ENCODE measurements around the gene KIZ.
A peak's percentile ranks its signal among the peaks of the same experiment; 100 is the strongest.

The KIZ gene

GRCh38 chr20:21235484-21236445, 109.9 kb downstream of the KIZ start:
- no peak overlapping the region for H3K4me3 ChIP-seq (ENCODE audit: low read depth, low read length)
- TF ChIP-seq, protein P1, sequence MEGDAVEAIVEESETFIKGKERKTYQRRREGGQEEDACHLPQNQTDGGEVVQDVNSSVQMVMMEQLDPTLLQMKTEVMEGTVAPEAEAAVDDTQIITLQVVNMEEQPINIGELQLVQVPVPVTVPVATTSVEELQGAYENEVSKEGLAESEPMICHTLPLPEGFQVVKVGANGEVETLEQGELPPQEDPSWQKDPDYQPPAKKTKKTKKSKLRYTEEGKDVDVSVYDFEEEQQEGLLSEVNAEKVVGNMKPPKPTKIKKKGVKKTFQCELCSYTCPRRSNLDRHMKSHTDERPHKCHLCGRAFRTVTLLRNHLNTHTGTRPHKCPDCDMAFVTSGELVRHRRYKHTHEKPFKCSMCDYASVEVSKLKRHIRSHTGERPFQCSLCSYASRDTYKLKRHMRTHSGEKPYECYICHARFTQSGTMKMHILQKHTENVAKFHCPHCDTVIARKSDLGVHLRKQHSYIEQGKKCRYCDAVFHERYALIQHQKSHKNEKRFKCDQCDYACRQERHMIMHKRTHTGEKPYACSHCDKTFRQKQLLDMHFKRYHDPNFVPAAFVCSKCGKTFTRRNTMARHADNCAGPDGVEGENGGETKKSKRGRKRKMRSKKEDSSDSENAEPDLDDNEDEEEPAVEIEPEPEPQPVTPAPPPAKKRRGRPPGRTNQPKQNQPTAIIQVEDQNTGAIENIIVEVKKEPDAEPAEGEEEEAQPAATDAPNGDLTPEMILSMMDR (IDR thresholded peaks at IDR 0.05; ENCODE audit: low read depth, low read length), result peak; percentile 85

DNA sequence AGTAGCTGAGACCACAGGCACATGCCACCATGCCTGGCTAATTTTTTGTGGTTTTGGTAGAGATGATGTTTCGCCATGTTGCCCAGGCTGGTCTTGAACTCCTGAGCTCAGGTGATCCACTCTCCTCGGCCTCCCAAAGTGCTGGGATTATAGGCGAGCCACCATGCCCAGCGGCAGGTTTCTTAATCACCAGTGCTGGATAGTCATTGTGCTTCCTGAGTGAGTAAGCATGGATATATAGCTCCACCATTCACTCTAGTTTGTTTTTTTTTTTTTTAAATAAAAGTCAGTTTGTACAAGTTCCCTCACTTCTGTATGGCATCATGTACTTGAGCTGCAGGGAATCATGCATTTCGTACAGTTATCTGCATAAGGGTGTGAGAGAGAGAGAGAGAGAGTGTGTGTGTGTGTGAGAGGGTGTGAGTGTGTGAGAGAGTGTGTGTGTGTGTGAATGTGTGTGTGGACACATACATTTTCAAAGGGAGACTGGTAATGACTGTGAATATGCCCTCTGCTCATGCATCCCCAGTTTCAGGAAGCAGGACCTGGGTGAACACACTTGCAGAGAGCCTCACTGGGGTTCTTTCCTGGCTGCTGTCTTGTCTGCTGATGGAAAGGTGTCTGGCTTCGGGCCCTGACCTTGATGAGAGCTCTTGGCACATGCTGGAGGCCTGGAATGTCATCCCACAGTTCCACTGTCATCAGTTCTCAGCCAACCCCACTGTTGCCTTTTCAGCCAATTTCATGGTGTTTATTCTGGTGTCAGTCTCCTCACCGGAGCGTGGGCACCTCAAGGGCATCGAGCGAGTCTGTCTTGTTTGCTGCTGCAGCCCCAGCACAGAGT, 112.3 kb downstream of the KIZ start:
- no peak overlapping the region for H3K4me3 ChIP-seq (ENCODE audit: low read depth, low read length)
- TF ChIP-seq, protein P1 (IDR thresholded peaks at IDR 0.05; ENCODE audit: low read depth, low read length), result no peak

- TF ChIP-seq, protein P1 (IDR thresholded peaks at IDR 0.05; ENCODE audit: low read depth, low read length), result no peak
- no peak overlapping the region for H3K4me3 ChIP-seq (ENCODE audit: low read depth, low read length)
Measured at GRCh38 chr20:21238818-21239536, 113.1 kb downstream of the KIZ start.

DNA sequence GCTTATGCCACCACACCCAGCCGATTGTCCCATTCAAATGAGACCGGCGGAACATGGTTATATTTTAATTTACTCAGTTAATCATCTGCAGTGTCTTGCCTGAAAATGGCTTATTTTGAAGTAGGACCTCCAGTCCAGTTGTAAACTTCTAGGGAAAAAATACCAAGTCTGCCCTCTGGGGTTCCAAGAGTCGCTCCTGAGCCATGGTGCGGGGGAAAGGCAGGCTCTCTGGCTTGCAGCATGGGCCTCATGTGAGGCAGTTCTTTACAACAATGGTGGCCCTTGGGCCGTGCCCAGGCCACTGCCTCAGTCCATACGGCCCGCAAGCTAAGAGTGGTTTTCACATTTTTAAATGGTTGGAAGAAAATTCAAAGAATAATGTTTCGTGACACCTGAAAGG, 114.5 kb downstream of the KIZ start:
- TF ChIP-seq, protein P1 (IDR thresholded peaks at IDR 0.05; ENCODE audit: low read depth, low read length), result no peak
- H3K4me3 ChIP-seq (ENCODE audit: low read depth, low read length), result no peak overlapping the region

- no peak overlapping the region for H3K4me3 ChIP-seq (ENCODE audit: low read depth, low read length)
- TF ChIP-seq, protein P1 (IDR thresholded peaks at IDR 0.05; ENCODE audit: low read depth, low read length), result no peak
Measured at GRCh38 chr20:21241406-21241805, 115.5 kb downstream of the KIZ start.

DNA sequence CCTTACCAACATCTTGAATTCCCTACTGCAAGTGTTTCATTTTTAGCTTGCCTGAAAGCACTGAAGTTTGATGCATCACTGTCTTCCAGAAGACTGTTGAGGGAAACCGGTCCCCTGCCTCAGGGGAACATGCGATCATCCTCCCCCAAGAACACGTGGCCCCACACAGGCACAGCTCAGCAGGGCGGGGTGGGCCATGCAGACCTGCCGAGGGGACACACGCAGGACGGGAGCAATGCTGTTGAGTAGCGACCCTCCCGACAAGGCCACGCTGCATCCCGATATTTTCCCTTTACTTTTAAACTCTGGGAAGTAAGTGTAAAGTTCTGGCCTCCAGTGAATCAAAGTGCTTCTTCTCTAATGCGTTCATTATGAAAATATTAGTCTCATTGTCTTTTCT, 117.9 kb downstream of the KIZ start:
- TF ChIP-seq, protein P1 (IDR thresholded peaks at IDR 0.05; ENCODE audit: low read depth, low read length), result no peak
- H3K4me3 ChIP-seq (ENCODE audit: low read depth, low read length), result no peak overlapping the region
